ENCODE data around the gene CDHR4. TPM values are rescaled to one million over a fixed set of nuclear protein-coding genes. Genes with fewer than 3 reads are reported as not detected.

CDHR4 gene, protein sequence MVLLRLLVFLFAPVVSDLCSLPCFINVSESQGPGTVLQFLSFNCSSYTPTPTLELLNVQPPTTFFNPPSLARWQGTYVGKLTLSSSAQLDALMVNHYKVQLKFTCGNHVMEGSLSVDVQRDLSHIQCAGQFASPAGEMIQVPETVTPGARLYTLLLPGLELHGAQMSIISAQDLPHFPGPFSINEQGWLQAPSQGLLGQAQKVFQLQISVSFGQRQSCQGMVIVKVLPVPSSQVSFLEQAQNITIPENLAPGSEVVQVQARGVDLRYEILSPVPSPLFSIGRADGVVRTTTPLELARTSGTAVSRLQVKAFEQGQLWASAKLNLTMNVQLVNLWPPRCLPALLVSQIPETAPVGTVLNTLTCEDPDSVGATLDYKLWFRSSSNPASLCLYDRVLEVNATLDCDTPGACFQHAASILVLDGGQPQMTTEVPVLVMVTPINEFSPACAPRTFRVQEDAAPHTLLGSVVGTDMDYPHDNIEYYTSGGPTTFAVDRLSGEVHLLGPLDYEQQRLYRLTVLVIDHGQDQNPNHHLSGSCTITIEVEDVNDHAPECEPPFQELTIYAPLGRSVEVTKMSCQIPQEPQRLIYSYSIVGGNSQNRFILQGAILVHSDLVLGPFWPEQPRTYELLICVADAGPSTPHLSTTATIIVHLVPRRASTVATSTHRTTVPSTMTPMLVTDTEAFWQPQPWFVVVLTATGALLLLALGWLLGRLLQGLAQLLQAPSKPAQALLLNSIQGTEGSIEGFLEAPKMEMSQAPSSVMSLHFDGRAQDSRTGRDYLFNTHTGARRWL
- total RNA-seq (ENCODE audit: low replicate concordance): 0.12 TPM in 1 of 2 replicates, not detected in the other

DNA sequence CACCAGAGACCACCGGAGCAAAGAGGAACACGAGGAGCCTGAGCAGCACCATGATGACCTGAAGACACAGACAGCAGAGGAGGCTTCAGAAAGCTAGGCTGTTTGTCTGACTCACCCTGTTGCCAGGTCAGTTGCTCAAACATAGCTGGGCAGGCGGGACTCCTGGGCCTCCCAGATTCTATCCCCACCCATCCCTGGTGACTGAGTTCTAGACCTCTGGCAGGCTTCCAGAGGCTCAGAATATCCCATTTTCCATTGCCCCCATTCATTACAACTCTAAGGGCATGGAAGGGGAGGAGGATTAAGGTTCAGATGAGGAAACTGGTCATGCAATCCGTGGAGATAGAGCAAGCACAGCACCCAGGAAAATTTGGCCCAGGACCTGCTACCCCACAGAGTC is at the start of gene CDHR4:
Gene CDHR4, minus strand, starts transcription at position 113 of the 400 bp plus-strand sequence. Its CDS starts 61 bp downstream, at position 52.
- TF ChIP-seq EZH2phosphoT487 (IDR thresholded peaks at IDR 0.05): no peak
- TF ChIP-seq EZH2 (IDR thresholded peaks at IDR 0.05): no peak
- TF ChIP-seq, protein P1, sequence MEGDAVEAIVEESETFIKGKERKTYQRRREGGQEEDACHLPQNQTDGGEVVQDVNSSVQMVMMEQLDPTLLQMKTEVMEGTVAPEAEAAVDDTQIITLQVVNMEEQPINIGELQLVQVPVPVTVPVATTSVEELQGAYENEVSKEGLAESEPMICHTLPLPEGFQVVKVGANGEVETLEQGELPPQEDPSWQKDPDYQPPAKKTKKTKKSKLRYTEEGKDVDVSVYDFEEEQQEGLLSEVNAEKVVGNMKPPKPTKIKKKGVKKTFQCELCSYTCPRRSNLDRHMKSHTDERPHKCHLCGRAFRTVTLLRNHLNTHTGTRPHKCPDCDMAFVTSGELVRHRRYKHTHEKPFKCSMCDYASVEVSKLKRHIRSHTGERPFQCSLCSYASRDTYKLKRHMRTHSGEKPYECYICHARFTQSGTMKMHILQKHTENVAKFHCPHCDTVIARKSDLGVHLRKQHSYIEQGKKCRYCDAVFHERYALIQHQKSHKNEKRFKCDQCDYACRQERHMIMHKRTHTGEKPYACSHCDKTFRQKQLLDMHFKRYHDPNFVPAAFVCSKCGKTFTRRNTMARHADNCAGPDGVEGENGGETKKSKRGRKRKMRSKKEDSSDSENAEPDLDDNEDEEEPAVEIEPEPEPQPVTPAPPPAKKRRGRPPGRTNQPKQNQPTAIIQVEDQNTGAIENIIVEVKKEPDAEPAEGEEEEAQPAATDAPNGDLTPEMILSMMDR (IDR thresholded peaks at IDR 0.05): no peak
- Histone ChIP-seq H3K4me3 (no peak within 1 kb of the TSS), H3F3A (ENCODE audit: low read depth) (peaks cover 18% of the 10 kb centered on the region), H3K27ac (no peak within 1 kb of the TSS), H2AFZ (replicated peaks) (no peak within 1 kb of the TSS), H3K27me3 (peaks cover 33% of the 10 kb centered on the region), H3K9me3 (ENCODE audit: low read depth) (no peaks in the 10 kb centered on the region), H3K4me2 (no peak within 1 kb of the TSS), H3K9ac (no peak within 1 kb of the TSS), H3K4me1 (peaks cover 8% of the 10 kb centered on the region), H4K20me1 (ENCODE audit: low read depth) (peaks cover 3% of the 10 kb centered on the region), H3K79me2 (ENCODE audit: low read depth) (no peaks in the 10 kb centered on the region), H3K36me3 (no peaks in the 10 kb centered on the region)
- DNase-seq (ENCODE audit: low spot score): no peak
- Mint-ChIP-seq H3K4me3 (no peak within 1 kb of the TSS), H3K27me3 (ENCODE audit: insufficient read depth, low read depth) (peaks cover 28% of the 10 kb centered on the region), H3K4me1 (peaks cover 4% of the 10 kb centered on the region), H3K9me3 (no peaks in the 10 kb centered on the region), H3K27ac (no peak within 1 kb of the TSS), H3K36me3 (no peaks in the 10 kb centered on the region)

DNA sequence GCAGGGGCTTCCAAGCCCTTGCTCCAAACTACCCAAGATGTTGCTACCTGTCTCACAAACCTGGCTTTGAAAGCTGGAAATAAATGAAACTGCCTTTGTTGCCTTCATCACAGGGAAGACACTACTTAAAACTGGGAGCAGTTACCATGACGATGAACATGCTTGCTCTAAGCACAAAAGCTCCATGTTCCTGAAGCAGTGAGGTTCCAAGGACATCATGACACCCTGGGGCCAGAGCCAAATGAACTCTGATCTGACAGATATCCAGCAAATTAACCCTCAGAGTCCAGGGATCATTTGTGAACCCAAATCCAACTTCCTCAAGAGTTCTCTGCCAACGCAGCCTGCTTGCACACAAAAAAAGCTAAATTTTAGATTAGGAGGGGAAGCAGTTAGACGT is 46.0 kb upstream of the CDHR4 start:
- Histone ChIP-seq H3K36me3 (no peaks in the 10 kb centered on the region), H3K9ac (no peak overlapping the region), H3K27ac (no peak overlapping the region), H3K27me3 (no peaks in the 10 kb centered on the region), H3K4me3 (no peak overlapping the region), H3F3A (ENCODE audit: low read depth) (no peaks in the 10 kb centered on the region), H3K4me2 (no peak overlapping the region), H3K9me3 (ENCODE audit: low read depth) (no peaks in the 10 kb centered on the region), H3K4me1 (no peaks in the 10 kb centered on the region), H3K79me2 (ENCODE audit: low read depth) (no peaks in the 10 kb centered on the region), H4K20me1 (ENCODE audit: low read depth) (no peaks in the 10 kb centered on the region), H2AFZ (replicated peaks) (no peak overlapping the region)
- H3K36me3 Mint-ChIP-seq: peaks cover 8% of the 10 kb centered on the region
- DNase-seq (ENCODE audit: low spot score): no peak
- H3K9me3 Mint-ChIP-seq: no peaks in the 10 kb centered on the region
- H3K27ac Mint-ChIP-seq: peak overlapping the region; percentile 29
- peaks cover 6% of the 10 kb centered on the region for H3K27me3 Mint-ChIP-seq (ENCODE audit: insufficient read depth, low read depth)
- no peak overlapping the region for H3K4me3 Mint-ChIP-seq
- H3K4me1 Mint-ChIP-seq: peaks cover 3% of the 10 kb centered on the region
- TF ChIP-seq EZH2 (IDR thresholded peaks at IDR 0.05) (no peak), EZH2phosphoT487 (IDR thresholded peaks at IDR 0.05) (no peak)
- TF ChIP-seq, protein P1 (IDR thresholded peaks at IDR 0.05): no peak

DNA sequence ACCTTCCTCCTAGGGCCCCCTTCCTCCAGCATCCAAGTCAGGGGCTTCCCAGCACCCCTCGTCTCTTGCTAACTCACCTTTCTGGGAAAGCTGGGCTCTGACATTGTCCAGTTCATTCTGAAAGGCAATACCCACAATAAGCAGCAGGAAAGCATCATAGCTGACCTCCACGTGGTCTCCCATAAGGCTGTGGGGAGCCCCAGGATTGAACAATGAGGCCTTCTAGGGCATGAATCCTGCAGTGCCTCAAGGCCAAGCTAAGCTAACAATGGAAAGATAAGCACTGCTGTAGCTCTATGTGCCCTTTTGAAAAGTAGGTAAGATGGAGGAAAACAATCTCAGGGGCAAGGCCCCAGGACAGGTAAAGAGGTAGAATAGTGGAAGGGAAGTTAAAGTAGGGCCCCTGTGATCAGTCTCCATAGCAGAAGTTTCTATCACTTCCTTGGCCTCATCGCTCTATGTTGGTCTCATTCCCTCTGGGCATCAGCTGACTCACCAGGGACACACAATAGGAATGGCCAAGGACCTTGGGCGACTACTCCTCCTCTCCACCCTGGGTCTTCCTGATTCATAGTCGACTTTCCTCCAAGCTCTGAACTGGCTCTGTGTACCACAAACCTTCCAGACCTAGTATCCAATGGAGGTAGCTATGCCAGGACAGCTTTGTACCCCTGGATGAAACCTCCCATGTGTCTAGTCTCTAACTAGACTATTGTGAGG is 45.0 kb upstream of the CDHR4 start:
- H3K79me2 ChIP-seq (ENCODE audit: low read depth): no peaks in the 10 kb centered on the region
- H3K9me3 ChIP-seq (ENCODE audit: low read depth): no peaks in the 10 kb centered on the region
- no peak overlapping the region for H3K4me2 ChIP-seq
- no peak overlapping the region for H3K9ac ChIP-seq
- peaks cover 6% of the 10 kb centered on the region for H3K27me3 Mint-ChIP-seq (ENCODE audit: insufficient read depth, low read depth)
- H3K4me3 ChIP-seq: no peak overlapping the region
- H3K4me1 ChIP-seq: no peaks in the 10 kb centered on the region
- H3K36me3 Mint-ChIP-seq: peaks cover 8% of the 10 kb centered on the region
- H3K36me3 ChIP-seq: no peaks in the 10 kb centered on the region
- no peaks in the 10 kb centered on the region for H3K27me3 ChIP-seq
- no peak overlapping the region for H2AFZ ChIP-seq (replicated peaks)
- peaks cover 3% of the 10 kb centered on the region for H3K4me1 Mint-ChIP-seq
- no peak for DNase-seq (ENCODE audit: low spot score)
- H3K4me3 Mint-ChIP-seq: no peak overlapping the region
- no peaks in the 10 kb centered on the region for H3F3A ChIP-seq (ENCODE audit: low read depth)
- H3K27ac ChIP-seq: no peak overlapping the region
- no peak overlapping the region for H3K27ac Mint-ChIP-seq
- no peaks in the 10 kb centered on the region for H3K9me3 Mint-ChIP-seq
- TF ChIP-seq EZH2 (IDR thresholded peaks at IDR 0.05): no peak
- no peaks in the 10 kb centered on the region for H4K20me1 ChIP-seq (ENCODE audit: low read depth)
